HL-60/S4 treated with phorbol 12-myristate 13-acetate at 8.2 ng/mL for 4 days and 3 days (cell line): ENCODE data around the gene RSAD2.
"Not testable (repeated sequence)": the region's sequence is repeated elsewhere in the genome, so short reads cannot be mapped to it uniquely, and the experiment has no call there.

Experiments
- in situ Hi-C: fragments of 300-500 bp; cut with MboI; formaldehyde crosslinking; loops from 2 replicates; pipeline ENCODE4 v1.15.0; 2022; ENCODE audit warnings: low sequenced_read_pairs

RSAD2 gene

DNA sequence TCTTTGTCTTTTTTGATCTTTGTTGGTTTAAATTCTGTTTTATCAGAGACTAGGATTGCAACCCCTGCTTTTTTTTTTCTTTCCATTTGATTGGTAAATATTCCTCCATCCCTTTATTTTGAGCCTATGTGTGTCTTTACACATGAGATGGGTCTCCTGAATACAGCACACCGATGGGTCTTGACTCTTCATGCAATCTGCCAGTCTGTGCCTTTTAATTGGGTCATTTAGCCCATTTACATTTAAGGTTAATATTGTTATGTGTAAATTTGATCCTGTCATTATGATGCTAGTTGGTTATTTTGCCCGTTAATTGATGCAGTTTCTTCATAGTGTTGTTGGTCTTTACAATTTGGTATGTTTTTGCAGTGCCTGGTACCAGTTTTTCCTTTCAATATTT, 25.0 kb downstream of the RSAD2 start:
- in situ Hi-C loops = not testable (repeated sequence)

DNA sequence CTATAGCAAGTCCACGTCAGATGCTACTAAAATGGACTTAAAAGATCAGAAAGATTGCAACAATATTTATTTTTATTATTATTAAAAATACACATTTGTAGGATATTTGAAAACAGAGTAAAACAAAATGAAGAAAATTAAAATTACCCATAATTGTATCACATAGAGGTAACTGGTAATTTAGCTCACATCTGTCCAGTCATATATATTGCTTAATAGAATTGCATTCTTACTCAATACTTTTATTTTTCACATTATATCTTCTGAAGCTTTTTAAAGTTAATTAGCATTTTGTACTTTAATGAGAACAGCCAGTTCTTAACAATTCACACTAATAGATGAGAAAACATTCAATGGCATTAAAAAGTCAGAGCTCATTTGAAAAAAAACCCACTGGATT, 28.1 kb downstream of the RSAD2 start:
- in situ Hi-C loops = no loop called here

DNA sequence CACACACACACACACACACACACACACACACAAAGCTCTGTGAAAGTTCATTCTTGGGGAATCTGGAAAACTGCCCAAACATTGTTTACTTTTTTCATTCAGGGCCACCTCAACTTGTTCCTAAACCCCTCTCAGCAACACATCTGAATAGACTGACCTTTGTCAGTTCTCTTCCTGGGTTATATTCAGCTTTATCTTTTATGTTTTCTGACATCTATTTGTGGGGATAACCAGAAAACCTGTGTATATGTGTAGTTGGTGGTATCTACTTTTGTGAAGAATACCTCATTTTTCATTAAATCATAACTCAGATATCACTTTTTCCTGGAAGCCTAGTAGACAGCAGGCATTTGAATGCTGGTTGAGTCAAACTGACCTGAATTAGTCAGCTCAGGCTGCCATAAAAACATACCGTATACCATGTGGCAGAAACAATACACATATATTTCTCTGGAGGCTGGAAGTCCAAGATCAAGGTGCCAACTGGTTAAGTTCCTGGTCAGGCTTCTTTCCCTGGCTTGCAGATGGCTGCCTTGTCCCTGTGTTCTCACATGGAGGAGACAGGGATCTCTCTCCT, 28.7 kb downstream of the RSAD2 start:
- in situ Hi-C loops = no loop called here

DNA sequence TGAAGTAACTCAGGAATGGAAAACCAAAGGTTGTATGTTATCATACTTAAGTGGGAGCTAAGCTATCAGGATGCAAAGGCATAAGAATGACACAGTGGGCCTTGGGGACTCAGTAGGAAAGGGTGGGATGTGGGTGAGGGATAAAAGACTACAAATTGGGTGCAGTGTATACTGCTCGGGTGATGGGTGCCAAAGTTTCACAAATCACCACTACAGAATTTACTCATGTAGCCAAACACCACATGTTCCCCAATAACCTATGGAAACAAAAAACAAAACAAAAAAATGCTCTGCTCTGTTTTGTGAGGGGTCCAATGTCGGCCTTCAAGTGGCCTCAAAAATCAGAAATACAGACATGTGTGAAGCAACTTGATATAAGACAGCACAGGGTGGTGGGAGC, 30.7 kb downstream of the RSAD2 start:
- in situ Hi-C loops = no loop called here

DNA sequence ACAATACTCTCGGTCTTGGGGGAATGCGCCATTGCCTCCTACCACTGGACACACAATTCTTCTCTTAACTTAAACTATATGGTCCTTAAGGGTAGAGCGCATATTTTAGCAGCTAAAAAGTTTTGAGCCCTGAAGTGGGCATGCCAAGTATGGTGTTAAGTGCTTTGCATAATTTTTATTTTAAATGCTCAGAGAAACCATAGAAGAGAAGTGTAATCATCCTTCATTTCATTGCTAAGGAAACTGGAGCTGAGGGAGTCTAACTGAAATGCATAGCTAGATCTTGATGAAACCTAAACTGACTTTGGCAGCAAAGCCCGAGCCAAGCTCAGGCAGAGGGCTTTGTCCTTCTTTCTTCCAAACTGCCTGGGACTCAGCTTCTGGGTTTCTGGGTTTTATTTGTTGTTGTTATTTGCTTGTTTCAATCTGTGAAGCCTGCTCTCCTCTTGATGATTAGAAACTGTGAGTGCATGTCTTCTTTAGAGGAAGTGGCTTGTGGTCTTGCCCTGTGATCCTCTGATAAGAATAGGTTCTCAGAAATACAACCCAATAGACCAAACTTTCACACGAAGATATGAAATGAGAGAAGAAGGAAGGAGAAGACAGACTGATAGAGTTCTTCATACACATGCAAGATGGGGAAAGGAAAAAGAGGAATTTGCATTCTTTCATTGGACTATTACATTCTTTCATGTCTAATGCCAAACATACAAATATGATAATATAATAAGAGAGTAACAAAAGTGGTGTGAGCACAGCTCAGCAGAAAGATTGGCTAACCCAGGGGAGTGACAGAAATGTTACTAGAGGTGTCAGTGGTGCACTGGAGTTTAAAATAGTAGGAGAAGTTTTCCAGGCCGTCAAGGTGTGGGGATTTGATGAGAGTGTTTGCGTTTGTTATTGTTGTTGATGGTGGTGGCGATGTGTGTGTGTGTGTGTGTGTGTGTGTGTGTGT, 32.1 kb downstream of the RSAD2 start:
- in situ Hi-C loops = no loop called here

DNA sequence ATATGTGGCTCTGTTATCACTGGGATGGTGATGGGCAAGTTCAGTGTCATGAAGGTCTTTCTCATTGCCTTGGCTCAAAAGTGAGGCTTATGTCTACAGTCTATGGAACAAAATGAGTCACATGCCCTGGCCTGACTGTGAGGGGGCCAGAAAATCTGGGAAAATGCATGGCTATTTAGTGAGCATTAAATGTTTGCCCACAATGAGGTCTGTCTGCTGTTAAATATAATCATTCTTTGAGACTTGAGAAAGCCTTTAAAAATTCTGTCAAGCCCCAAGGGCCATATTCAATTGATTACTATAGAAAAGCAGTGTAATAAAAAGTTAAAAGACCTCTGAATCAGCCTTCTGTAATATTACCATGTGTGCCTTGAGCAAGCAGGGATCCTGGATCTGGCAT, 34.1 kb downstream of the RSAD2 start:
- in situ Hi-C loops = no loop called here

DNA sequence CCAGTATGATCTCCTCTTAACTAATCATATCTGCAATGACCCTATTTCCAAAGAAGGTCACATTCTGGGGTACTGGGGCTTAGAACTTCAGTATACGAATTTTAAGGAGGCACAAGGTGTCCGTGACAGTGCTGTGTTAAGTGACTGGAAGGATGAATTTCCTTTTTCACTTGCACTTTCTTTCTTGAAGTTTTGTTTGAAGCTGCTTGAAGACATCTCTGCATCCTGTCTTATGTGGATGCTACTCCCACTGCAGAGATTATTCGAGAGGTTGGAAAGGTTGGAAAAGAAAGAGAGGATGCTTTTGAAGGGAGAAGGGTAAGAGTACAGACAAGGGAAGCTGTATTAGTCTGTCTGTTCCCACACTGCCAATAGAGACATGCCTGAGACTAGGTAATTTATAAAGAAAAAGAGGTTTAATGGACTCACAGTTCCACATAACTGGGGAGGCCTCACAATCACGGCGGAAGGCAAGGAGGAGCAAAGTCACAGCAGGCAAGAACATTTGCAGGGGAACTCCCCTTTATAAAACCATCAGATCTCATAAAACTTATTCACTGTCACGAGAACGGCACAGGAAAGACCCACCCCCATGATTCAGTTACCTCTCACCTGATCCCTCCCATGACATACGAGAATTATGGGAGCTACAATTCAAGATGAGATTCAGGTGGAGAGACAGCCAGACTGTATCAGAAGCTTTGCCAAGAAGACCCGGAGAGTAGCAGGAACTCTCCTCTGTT, 36.0 kb downstream of the RSAD2 start:
- in situ Hi-C loops = no loop called here

DNA sequence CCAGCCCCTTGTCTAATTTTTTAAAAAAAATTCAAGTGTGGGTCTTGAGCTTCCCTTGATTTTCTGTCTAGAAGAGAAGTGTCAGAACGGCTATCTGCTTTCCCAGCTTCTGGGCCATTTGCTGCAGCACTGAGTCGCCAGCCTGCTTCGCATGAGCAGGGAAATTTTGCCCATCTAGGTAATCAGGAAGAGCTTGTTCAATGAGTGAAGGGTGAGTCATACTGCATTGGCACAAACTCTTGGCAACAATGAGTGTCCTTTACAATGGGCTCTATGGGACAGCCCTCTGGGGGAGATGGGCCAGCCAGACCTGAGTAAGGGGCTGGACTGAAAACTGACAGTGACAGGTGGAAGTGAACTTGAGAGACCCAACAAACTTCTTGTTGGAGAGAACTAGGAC, 37.3 kb downstream of the RSAD2 start:
- in situ Hi-C loops = no loop called here

DNA sequence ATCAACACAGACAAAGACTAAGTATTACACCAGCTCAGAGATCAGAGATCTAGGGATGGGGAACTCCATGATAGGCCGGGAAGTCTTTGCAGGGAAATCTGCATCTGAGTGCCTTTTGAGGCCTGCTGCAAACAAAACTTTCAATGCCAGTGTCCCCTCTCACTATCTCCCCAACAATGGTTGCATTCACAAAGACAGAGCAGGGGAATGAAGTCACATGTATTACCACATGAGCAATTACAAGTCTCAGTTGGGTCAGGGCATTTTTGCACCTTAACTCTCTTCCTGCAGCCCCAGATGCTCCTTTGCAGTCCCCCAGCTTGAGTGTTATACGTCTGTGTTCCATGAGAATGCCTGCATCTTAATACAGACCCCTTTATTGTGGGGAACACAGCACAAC, 37.8 kb downstream of the RSAD2 start:
- in situ Hi-C loops = no loop called here

DNA sequence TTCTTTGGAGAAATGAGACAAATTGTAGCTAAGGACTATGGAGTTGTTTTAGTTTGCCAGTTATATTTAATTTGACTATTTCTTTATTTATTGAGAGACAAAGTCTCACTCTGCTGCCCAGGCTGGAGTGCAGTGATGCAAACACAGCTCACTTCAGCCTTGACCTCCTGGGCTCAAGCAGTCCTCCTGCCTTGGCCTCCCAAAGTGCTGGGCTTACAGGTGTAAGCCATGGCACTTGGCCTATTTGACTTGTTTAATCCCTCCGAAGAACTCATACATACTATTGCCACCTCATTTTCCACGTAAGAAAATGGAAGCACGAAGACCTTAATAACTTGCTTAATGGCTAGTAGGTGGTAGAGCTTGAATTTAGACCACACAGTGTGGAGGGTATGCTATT, 38.6 kb downstream of the RSAD2 start:
- in situ Hi-C loops = no loop called here

DNA sequence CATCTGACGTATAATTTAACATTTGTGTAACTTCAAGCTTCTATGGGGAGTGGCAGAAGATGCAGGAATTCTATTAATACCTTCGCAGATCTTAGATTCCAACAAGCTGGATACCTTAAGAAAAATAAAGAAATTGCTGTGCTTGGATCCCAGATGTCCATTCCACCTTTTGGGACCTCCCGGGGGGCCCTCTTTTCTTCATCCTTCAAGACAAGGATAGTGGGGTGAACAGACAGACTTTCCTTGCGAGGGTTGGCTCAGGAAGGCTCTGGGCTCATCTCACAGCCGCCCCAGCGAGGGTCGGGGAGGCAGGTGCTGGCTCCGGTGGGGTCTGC, 39.1 kb downstream of the RSAD2 start:
- in situ Hi-C loops = no loop called here

DNA sequence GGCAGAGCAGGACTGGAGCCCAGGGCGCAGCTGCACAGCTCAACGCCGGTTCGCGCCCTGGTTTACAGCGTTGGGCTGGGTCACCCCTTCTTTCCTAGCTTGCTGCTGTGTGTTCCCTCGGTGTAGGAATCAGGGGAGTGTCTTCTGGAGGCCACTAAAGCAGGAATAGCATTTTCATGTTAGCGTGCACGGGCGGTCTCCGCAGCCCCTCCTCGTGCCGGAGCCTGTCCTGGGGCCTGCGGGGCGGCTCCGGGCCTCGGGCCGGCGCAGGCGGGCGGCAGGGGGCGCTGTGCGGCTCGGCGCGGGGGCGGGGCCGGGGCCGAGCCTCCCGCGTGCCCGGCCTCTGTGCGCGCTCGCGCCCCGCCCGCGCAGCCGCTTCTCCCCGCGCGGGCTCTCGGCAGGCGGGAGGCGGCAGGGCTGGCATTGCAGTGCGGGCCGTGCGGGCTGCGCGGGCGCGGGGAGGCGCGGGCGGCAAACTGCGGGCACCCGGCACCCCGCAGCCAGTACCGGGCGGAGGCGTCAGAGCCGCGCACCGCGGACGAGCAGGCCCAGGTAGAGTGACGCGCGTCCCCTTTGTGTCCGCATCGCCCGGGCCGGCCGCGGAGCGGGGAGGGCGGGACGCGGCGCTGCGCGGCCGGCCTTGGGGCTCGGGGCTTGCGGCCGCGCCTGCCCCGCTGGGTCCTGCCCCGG, 39.6 kb downstream of the RSAD2 start, which contains the start of gene RNF144A:
Gene RNF144A (plus strand): TSS at position 342 of the 690 bp plus-strand sequence. CDS start 79,515 bp downstream, outside the sequence.
- in situ Hi-C loops = no loop called here

DNA sequence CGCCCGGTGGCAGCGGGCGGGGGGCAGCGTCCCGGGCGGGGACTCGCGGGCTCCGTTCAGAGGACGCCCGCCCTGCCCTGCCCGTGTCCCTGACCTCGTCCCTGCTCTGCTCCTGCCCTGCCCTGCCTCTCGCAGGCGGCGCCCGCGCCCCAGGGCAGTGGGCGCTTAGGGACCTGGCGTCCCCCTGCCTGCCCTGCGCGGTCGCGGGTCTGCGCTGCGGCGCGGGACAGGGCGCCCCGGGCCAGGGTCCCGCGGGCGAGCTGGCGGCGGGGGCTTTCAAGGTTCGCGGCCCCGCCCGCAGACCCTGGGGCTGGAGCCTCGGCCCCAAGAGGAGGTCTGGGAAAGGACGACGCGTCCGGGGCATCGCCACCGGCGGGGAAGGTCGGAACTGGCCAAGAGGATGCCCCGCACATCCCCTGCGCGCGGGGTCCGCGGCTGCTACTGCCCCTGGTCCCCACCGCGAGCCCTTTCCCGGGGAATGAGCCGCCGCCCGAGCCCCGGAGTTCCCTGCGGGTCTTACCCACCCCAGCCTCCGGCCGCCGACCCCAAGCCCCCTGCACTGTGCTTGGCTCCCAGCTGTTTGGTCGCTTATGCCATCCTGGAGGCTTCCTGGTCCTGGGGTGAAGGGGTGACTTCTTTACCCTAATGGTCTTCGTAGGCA, 40.3 kb downstream of the RSAD2 start:
- in situ Hi-C loops = no loop called here

DNA sequence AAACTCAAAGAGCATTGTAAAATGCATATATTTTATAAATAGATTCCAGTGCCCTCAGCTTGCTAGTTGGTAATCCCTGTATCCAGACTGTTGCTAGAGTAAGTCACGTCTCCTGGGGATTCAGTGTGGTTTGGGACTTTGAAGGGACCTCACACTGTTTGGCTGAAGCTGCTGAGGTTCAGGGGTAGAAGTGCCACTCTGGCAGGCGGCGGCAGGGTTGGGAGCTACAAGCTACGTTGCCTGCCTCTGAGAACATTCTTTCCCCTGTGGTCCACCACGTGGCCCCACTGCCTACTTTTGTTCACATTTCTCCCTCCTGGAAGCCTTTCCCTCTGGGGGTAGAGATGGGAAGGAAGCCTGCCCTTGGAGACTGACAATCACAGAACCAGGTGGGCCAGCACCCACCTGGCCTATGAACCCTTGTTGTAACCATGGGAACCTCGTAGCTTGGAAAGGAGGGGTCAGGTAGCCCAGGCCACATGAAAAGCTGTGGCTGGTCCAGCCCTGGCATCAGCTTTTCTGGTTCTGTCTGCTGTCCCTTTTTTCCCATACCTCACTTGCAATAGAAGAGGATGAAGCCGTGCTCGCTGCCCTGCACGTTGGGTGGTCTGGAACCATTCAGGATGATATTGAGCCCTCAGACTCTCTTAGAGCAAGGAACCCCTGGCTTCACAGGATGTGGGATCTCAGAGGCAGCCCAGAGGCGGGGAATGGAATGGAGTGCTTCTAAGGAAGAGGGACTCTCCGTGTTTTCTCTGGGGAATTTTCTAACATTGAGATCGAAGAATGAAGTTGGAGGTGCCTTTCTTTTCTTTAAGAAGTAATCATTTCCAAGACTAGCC, 42.5 kb downstream of the RSAD2 start:
- in situ Hi-C loops = no loop called here

DNA sequence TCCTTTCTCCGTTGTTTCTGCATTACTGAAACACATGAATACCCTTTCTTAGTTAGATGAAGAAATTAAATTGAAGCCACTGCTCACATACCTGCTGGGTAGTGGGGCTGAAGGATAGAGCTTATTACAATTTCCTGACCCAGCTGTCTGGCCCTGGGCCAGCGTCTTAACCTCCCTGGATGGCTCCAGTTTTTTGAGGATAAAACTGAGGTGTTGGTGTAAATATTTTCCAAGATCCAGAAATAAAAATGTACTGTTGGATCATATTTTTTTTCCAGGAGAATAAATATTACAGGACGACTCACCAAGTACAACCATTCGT, 43.1 kb downstream of the RSAD2 start:
- in situ Hi-C loops = no loop called here

DNA sequence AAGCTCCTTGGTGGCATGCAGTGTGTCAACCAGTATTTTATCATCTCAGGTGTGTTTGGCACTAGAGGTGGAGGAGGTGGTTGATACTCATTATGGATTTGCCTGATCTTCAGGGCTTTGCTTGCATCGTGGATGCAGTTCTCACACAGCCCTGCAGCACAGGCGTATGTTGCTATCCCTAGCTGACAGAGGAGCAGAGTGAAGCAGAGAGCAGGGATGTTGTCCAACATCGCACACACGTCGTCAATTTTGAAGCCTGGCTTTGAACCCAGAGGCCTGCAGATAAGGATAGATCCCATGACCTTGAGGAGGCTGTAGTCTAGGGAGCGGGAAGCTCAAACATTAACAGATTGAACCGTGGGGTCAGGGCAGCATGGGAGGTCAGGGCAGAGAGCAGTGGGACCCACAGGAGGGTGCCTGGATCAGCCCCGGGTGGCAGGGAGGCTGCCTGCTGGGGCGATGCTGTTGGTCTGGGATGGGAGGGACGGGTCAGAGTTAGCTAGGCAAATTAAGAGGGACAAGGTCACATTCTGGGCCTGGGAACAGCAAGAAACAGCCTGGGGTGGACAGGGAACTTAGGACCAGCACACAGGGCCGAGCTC, 43.8 kb downstream of the RSAD2 start:
- in situ Hi-C loops = no loop called here

DNA sequence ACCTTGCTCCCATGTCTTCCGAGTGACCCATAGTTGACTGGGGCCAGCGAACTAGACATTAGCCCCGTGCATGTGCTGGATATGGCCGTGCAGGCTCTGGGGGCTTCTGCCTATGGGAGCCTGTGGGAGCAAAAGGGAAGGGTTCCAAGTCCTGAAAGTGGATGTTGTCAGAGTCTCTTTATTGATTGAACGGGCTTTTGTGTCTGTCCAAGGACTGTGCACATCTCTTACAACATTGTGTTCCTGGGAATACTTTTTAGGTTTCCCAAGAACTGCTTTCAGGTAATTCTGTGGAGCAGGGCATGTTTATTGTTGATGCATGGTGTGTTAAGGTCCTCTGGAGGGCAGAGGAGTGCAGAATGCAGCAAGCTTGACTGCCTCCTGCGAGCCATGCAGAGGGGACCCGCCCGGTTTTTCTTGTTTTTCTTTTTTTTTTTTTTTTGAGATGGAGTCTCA, 44.7 kb downstream of the RSAD2 start:
- in situ Hi-C loops = no loop called here

DNA sequence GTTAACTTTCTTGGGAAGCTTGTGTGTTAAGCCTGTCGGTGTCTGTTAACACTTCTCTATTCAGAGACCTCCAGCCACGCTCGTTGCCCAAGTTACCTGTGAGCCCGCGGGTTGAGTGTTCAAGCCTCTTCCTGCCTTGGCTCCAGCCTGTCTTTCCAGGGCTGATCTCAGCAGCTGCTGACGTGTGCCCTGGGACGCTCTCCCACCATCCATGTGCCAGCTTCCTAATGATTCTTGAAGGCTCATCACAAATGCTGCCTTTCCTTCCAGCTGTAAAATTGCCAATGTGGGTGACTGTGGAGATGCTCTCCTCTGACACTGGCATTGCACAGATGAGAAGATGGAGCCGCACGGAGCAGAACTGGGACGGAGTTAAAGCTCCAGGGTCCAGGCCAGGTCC, 45.7 kb downstream of the RSAD2 start:
- in situ Hi-C loops = no loop called here

DNA sequence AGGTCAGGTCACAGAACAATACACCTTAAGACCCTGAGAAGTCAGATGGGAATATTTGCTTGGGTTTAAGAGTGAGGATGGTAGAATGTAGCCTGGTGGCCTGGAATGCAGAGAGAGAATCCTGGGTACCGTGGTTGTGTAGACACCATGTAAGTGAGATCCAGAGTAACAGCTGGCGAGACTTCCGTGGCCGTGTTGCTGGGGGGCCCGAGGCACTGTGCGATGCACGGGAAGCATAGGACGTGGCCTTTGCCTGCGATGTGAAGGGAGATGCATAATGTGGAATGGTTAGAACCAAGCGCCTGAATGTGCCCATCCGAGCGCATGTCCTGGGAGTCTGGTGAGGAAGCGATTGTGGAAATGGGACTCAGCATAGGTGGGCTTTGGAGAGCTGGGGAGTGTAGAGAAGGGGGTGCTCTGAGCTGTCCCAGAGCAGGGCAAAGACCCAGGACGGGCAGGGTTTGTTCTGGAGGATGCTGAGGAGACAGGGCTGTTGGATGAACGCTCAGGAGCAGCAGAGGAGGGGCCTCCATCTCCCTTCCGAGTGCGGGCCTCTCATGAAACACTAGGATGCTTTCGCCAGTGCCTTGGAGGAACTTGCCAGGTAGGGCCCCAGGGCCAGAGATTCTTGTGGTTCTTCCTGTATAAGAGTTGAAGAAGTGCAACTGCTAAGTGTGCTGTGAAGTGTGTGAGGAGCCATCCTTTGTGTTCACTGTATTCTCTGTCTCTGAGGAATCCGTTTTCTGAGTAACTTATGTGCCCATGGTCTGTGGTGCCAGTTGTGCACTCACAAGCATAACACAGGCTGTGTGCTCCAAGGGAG, 46.7 kb downstream of the RSAD2 start:
- in situ Hi-C loops = no loop called here
